HG03442 (cell line): ENCODE measurements around the gene KRT2.

ENCODE experiments used
- ATAC-seq: cut with Tn5 transposase; IDR thresholded peaks from one replicate; pipeline ENCODE4 v1.9.1; 2021; ENCODE audit warnings: mild to moderate bottlenecking, moderate library complexity; ENCODE audit not compliant: unreplicated experiment

The KRT2 gene

DNA sequence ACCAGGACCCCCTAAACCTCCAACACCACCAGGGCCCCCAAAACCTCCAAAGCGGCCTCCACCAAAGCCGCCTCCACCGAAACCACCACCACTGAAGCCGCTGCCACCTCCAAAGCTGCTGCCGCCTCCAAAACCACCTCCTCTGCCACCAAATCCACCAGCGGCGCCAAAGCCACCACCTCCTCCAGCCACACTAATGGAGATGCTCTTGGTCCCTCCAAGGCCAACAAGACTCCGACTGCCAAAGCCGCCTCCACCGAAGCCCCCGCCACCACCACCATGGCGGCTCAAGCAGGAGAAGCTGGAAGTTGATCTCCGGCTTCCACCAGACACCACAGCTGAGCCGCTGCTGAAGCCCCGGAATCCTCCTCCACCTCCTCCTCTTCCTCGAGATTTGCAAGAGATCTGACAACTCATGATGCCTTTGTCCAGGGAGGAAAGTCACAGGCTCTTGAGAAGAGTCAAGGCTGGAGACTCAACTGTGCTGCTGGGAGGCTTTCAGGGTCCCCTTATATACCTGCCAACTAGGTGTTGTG, at the start of gene KRT2:
Gene KRT2 (minus strand): TSS at position 486 of the 536 bp plus-strand sequence. CDS start 69 bp downstream, at position 417.
- no peak for ATAC-seq

DNA sequence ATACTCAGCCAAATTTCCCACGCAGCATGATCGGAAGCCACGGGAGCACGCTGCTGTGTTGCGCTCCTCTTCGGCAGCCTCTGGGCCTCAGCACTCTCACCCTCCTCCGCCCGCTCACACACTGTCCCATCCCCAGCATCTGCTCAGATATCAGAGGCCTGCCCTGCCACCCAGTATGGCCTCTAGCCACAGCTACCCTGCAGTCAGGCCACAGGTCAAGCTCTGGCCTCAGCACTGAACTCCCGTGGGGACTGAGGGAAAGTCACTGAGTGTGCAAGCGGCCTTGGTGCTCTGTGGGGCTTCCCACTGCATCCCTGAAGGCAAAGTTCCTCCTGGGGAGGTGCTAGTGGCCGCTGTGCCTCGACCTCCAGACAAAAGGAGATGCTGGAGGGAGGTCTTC, 49.3 kb upstream of the KRT2 start:
- ATAC-seq = no peak

DNA sequence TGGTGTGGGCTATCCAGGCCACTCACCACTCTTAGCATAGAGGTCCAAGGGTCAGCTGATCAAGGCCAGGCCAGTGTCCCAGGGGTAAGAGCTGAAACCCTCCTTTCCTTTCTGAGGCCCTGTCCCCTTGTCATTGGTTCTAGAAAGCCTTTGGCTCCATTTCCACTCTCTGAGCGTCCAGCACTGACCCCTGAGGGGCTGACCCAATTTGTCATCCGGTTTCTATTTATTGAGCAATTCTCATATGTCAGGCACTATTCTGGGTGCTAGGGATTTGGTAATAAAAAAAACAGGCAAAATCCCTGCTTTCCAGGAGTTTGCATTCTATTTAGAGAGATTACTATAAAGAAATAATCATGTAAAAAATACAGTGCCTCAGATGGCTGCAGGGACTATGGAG, 47.9 kb upstream of the KRT2 start:
- no peak for ATAC-seq

DNA sequence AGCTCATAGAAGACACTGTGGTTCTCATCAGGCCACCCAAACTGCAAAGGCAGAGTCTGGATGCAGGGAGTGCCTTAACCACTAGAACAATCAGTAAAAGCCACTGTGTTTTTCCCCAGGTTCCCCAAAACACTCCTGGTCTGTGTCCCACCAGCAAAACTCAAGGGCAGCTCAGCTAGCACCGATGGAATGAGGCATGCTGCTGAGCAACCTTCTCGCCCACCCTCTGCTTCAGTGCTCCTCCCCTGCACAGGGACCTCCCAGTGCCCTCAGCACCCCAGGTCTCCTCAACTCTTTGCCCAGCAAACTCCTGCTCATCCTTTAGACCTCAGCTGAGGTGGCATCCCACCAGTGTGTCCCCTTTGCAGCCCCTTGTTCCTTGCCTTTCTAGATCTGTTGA, 47.4 kb upstream of the KRT2 start:
- ATAC-seq = no peak

DNA sequence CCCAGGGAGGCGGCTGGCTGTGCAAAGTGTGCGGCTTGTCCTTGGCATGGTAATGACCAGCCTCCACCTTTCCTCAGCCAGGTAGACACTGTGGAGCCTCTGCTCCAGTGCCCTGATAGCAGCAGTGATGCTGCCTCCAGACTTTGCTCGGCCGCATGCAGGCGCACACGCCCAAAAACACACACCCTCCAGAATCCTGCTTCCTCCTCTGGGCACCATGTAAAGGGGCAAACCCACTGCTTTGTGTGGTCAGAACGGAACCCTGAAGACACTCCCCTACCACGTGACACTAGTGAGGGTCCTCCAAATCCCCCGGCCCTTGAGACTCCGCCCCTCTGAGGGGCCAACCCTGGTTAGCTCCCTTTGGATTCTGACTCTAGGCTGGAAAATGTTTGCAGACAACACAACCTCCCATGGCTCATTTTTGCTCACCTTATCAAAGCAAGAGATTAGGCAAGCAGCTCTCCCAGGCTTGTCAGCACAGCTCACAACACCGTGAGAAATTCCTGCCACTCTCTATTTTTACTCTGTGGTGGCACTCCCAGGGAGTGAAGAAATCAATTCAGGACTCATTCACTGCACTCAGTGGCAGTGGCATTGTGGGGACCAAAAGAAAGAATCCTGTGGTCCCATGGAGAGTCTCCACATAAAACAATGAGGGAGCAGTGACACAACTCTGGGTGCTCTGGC, 46.8 kb upstream of the KRT2 start:
- no peak for ATAC-seq

DNA sequence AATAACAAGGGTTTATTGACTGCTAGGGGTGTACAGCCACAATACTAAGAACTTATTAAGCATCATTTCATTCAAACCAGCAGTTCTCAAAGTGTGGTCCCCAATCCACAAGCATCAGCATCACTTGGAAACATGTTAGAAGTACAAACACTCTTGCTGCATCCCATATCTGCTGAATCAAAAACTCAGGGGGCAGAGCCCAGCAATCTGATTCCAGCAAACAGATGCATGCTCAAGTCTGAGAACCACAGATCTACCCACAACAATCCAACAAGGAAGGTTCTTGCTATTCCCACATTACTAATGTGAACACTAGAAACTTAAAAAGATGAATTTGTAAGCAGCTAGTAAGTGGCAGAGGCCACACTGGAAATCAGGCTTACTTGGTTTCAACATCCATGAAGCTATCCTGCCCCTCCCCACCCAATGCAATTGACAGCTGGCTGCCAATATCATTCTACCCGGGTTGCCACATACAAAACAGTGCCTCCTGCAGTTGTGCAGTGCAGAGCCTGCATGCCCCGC, 45.1 kb upstream of the KRT2 start:
- no peak for ATAC-seq

DNA sequence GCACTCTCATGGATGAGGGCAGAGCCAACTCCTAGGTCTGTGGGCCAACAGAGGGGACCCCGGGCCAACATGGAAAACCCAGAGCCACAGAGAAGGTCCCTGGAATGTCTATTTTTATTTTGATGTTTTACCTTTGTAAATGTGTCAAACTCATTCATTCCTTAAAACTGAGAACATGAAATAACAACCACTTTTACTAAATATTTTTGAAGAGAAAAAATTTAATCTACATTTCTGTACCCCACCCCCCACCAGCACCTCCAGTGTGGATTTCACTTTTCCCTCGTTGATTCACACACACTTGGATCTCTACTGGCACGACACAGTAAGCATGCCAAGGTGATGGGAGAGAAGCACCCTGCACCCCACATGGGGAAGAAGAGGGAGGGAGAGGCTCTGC, 44.6 kb upstream of the KRT2 start:
- ATAC-seq = no peak

DNA sequence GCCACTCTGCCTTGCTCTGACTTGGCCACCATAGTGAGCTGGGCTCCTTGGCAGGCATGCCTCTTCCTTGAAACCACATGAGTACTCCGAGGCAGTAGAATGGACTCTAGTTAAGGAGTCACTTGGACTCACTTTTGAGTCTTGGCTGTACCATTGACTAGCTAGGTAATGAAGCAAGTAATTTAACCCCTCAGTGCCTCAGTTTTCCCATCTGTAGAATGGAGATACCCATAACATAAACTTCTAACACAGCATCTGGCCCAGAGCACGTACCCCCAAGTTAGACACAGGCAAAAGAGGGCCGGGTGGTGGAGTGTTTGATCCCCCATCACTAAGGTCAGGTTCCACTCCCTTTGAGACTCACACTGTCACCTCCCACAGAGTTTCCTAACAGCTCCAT, 43.0 kb upstream of the KRT2 start:
- no peak for ATAC-seq

DNA sequence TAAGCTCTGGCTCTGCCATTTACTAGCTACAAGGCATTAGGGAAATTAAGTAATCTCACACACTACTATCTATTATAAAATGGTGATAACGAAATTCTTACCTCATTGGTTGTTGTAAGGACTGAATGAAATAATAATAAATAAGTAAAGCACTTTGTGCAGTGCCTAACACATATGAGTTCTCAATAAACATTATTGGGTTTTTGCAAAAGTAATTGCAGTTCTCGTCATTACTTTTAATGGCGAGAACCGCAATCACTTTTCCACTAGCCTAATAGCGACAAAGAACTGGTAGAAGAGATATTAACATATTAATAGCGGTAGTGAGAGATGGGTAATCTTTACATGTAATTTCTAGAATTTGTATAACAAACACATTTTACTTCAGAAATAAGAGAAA, 42.1 kb upstream of the KRT2 start:
- no peak for ATAC-seq

DNA sequence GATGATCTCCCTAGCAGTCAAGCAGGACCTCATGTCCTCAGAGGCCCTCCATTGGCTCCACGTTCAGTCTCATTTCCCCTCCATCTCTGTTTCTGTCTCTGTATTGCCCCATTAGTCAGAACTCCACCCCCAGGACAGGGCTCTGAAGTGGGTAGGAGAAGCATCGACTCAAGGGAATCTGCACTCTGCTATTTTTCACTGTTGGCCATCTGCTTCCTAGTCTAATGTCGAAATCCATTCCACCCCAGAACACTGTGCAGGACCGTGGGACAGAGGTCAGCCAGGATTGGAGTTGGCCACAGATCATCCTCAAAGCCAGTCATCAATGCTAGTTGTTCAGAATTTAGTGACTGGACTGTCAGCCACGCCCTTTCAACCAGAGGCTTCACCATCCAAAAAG, 41.2 kb upstream of the KRT2 start:
- ATAC-seq = no peak

DNA sequence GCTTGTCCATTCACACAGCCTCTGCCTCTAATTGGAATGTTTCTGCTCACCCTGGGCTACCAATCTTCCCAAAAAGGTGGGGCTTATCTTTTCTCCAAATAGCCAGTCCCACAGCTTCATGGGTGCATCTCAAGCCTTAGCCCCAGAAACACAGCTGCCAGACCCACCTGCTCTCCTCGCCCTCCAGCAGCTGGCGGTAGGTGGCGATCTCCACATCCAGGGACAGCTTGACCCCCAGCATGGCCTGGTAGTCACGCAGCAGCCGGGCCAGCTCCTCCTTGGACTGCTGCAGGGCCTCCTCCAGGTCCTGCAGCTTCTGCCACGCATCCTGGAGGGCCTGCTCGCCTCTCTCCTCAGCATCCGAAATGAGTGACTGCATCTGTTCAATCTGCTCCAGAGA, 40.2 kb upstream of the KRT2 start:
- no peak for ATAC-seq

DNA sequence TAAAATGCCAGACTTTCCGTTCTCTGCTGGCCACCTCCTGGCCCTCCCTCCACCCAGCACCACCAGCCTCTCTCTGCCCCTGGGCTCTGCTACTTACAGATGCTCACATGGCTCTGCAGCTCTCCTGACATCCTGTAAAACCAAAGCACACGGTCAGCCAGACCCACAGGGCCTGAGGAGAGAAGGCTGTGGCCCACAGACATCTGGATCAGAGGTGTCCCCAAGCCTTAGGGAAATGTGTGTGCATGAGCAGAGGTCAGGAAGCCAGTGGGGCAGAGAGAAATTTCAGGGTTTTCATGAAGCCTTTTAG, 39.8 kb upstream of the KRT2 start:
- no peak for ATAC-seq

DNA sequence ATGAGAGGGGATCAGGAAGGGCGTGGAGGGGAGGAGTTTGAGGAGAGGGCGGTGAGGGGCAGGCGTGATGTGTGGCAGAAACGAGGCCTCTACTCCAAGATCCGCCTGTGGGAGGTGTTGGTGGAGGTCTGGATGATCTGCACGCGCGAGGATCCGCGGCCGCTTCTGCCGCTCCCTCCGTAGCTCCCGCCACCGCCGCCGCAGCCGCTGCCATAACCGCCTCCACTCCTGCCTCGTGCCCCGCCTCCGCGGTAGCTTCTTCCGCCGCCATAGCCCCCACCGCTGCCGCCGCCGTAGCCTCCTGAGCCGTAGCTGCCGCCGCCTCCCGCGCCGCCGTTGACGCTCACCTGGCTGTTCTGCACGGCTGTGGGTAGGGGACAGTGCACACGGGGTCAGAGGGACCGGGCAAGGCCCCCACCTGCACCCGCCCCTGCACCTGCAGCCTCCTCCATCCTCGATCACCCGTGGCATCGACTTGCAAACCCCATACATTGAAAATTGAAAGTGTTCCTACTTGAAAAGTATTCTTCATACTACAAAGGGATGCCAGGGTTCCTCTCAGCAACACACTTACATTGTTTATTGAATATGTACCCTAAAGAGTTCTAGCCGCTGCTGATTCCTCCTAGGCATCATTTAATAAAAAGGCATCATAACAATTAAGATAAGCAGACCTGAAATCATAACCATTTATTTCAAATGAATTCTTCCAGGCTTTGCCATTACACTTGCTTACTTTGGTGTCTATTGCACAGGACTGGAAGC, 39.2 kb upstream of the KRT2 start:
- no peak for ATAC-seq

DNA sequence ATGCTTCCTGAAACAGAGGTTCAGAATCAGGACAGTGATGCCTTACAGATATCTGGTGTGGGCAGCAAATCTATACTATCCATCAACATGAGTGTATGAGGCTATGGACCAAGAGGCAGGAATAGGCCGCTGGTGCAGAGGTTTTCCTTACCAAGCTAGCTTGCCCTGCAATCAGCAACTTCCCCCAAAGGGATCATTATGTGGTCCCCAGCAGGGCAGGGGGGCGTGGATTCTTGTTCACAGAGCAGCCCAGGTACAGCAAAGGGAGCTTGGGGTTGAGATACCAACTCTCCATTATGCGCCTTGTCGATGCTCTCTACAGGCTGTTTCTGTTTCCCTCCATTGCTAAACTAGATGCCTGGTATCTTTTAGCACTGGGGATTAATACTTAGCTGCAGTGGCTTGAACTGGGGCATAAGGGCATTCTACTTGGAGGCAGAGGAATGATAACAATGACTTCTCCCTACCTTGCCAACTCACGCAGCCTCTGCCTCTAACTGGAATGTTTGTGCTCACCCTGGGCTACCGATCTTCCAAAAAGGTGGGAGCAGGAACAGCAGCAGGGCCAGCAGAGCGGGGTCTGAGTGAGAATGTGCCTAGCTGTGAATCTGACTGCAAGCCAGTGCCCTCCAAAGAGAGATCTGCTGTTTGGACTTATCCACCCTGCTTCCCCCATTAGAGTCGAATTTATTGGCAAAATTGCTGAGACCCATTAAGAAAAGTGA, 38.5 kb upstream of the KRT2 start:
- no peak for ATAC-seq

DNA sequence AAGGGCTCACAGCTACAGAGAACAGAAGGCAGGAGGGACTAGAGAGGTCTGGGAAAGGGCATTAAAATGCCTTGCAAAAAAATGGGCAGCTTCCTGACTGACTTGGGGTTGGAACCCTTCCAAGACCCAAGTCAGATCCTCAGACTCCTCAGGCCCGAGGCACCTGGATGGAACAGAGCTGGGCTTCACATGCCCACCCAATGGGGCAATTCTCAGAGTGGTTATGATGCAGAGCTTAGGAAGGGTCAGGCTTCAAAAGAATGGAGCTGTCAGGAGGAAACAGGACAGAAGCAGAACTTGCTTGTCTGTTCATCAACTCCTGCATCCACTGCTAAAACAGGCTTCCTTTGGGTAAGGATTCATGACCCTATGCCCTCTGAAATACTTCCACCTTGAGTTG, 37.9 kb upstream of the KRT2 start:
- no peak for ATAC-seq

DNA sequence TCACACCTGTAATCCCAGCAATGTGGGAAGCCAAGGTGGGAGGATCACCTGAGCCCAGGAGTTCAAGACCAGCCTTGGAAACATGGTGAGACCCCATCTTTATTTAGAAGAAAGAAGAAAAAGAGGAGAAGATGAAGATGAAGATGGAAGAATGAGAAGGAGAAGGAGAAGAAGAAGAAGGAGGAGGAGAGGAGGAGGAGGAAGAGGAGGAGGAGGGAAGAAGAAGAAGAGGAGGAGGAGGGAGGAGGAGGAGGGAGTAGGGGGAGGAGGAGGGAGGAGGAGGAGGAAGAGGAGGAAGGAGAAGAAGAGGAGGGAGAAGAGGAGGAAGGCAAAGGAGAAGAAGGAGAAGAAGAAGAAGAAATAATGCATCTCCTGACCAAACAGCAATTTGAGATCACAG, 37.2 kb upstream of the KRT2 start:
- ATAC-seq = no peak

DNA sequence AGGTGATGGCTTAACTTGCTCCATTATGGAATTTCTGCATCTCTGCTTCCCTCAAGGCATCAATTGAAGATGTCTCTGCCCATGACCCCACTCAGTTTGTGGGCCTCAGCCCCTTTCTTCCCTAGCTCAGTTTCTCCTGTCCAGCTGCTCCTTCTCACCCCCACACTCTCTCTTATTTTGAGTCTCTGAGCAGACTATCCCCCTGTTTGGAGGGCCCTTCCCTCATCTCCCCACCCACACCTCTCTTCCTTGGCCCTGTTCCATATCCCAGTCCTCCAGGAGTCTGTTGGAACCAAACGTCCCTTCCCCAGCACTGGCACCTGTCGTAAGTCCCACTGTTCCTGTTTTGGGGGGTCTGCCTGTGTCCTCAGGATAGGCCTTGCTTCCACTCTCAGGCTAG, 36.5 kb upstream of the KRT2 start:
- ATAC-seq = no peak

DNA sequence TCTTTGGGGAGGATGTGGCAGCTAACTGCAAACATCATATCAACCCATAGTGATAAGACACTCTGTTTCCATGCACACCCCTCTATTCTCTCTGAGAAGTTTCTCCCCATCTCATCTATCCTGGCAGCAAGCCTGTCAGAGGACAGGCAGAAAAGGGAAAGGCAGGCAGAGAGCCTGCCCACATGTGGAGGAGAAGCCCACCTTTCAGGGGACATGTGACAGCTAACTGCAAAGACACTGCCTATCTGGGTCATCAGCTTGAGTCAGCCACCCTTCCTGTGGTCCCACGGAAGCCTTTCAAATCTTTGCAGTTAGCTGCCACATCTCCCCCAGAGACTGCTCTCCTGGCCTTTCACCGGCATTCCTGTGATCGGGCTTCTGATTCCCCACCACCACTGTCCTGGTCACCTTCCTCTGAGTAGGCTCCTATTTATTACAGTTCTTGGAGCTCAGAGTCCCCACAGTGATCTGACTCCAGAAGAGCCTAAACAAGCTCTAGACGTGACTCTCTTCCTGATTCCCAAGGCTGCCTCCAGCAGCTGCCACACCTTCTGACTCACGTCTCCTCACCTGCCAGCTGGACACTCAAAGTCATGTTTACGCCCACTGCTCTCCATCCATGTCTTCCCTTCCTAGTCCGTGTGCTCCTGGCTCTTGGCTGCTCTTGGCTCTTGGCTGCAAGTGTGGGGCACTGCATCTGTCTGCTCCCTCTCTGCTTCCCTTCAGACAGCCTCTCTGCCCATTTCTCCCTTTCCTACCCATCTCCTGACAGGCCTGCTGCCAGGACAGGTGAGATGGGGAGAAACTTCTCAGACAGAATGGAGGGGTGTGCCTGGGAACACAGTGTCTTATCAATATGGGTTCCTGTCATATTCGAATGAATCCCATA, 35.7 kb upstream of the KRT2 start:
- no peak for ATAC-seq

DNA sequence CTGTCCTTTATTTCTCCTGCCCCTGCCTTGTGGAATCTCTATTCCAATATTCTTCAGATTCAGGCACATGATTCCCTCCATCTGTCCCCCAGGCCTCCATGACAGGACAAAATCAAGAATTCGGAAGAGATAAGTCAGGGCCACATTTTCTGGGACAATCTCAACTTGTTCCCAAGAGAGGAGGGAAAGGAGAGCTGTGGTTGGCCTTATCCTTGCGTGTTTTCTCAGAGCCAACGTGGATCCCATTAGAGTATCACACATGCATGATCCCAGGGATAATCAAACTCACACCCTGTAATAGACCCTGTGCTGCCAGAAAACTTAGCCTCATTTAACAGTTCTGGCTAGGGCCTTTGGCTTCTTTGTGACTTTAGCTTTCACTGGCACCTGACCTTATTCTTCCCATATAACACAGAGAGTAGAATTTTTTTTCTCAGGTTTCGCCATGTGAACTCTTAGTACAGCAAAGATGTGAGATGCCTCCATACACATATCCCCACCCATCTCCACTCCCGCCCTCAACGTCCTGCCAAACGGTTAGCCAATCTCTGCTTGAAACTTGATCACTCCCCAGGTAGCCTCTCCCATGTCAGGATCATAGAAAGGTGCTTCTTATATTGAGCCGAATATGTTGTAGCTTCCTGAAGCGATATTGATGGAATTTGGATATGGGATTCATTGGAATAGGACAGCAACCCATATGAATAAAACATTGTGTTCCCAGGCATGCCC, 34.9 kb upstream of the KRT2 start:
- no peak for ATAC-seq

DNA sequence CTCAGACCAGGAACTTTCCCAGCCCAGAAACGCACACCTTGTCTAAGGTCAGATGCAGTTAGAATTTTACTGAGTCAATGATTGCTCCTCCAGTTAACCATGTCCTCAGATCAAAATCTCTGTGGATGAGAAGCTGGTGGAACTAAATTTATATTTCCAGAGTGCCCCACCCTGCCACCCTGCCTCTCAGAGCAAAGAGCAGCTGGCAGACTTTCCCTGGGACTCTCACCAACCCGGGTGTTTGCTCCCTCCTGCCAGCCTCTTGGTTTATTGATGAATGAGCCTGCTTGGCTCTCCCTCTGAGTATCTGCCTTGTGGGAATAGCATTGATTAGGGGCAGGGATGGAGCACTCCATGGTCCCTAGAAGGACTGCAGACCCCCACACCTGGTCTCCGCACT, 34.1 kb upstream of the KRT2 start:
- no peak for ATAC-seq
